Smooth muscle cell (in vitro differentiated cells): ENCODE data around the gene PGAM2. TPM values are rescaled to one million over a fixed set of nuclear protein-coding genes. Genes with fewer than 3 reads are reported as not detected.

ENCODE experiments used
- DNase-seq: peaks from one replicate; lab custom pipeline; 2025; ENCODE audit not compliant: unreplicated experiment; lab: John Stamatoyannopoulos, UW
- H2AFZ ChIP-seq: fragments of 200-600 bp; sonication (generic); 2 replicates; pipeline ENCODE4 v1.6.0; 2016; ENCODE audit warnings: antibody characterized with exemption, low read depth, mild to moderate bottlenecking
- H3F3A ChIP-seq: fragments of 200-600 bp; sonication (generic); 2 replicates; pipeline ENCODE4 v1.6.0; 2017; ENCODE audit warnings: antibody characterized with exemption, low read depth
- H3K27ac ChIP-seq: fragments of 200-600 bp; sonication (generic); 2 replicates; pipeline ENCODE4 v1.5.1; 2016; ENCODE audit warnings: low read depth, mild to moderate bottlenecking
- H3K27me3 ChIP-seq: fragments of 200-600 bp; sonication (generic); 2 replicates; pipeline ENCODE4 v1.6.1; 2016; ENCODE audit warnings: low read depth, mild to moderate bottlenecking
- H3K36me3 ChIP-seq: fragments of 200-600 bp; sonication (generic); 2 replicates; pipeline ENCODE4 v1.5.1; 2016; ENCODE audit warnings: low read depth
- H3K4me1 ChIP-seq: fragments of 200-600 bp; sonication (generic); 2 replicates; pipeline ENCODE4 v1.5.1; 2016; ENCODE audit warnings: low read depth
- H3K4me2 ChIP-seq: fragments of 200-600 bp; sonication (generic); 2 replicates; pipeline ENCODE4 v1.6.0; 2016; ENCODE audit warnings: mild to moderate bottlenecking
- H3K4me3 ChIP-seq: fragments of 200-600 bp; sonication (generic); 2 replicates; pipeline ENCODE4 v1.5.1; 2016; ENCODE audit warnings: mild to moderate bottlenecking
- H3K79me2 ChIP-seq: fragments of 200-600 bp; sonication (generic); 2 replicates; pipeline ENCODE4 v1.6.0; 2016; ENCODE audit warnings: low read depth, mild to moderate bottlenecking
- H3K9ac ChIP-seq: fragments of 200-600 bp; sonication (generic); 2 replicates; pipeline ENCODE4 v1.6.0; 2016; ENCODE audit warnings: low read depth
- H3K9me3 ChIP-seq: fragments of 200-600 bp; sonication (generic); replicated peaks from 2 replicates; pipeline ENCODE4 v1.5.1; 2016; ENCODE audit warnings: low read depth
- H4K20me1 ChIP-seq: fragments of 200-600 bp; sonication (generic); 2 replicates; pipeline ENCODE4 v1.6.0; 2016; ENCODE audit warnings: low read depth
- WGBS: methylation state at CpG from one replicate; pipeline ENCODE4 v1.1.7; 2016; ENCODE audit warnings: low lambda C conversion rate; 5-methylcytosine and 5-hydroxymethylcytosine counted together
- polyA plus RNA-seq: library from polyadenylated mRNA; unstranded; fragments of >200 nt; fragmentation: Nextera tagmentation; extraction: Ambion mirVana; gene quantifications from 2 replicates; pipeline ENCODE4 v1.2.1, GENCODE V29; 2016
- total RNA-seq: library from RNA; depleted of rRNA; stranded (reverse); fragments of >200 nt; gene quantifications from 2 replicates; pipeline ENCODE4 v1.2.3, GENCODE V29; 2014
- TF ChIP-seq, protein P1 (sequence below): fragments of 200-600 bp; sonication (generic); IDR thresholded peaks from 2 replicates; pipeline ENCODE4 v1.5.1; 2017; ENCODE audit warnings: borderline replicate concordance, mild to moderate bottlenecking, antibody characterized with exemption; ENCODE audit not compliant: insufficient read depth, poor library complexity, severe bottlenecking

The PGAM2 gene
- total and polyA plus RNA-seq, 2 experiments from 2014 or later: not detected

DNA sequence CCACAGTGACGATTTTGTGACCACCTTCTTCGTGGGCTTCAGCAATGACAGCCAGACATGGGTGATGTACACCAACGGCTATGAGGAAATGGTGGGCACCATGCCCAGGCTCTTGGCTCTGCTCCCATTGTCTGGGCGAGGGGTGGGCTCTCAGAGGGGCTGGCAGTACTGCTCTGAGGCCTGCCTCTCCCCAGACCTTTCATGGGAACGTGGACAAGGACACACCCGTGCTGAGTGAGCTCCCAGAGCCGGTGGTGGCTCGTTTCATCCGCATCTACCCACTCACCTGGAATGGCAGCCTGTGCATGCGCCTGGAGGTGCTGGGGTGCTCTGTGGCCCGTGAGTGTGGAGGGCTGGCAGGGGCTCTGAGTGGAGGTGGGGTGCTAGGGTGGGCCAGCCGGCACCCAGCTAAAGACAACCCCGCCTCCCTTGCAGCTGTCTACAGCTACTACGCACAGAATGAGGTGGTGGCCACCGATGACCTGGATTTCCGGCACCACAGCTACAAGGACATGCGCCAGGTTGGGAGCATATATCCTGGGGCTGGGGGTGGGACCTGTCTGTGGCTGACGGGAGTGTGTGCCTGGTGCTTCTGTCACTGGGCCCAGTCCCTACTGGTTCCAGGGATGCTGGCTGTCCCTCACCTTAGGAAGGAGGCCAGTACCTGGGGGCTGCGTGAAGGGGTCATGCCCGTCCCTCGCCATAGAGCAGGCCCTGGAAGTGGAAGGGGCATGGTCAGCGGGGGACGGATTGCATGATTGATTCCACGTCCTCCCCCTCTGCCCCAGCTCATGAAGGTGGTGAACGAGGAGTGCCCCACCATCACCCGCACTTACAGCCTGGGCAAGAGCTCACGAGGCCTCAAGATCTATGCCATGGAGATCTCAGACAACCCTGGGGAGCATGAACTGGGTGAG is 45.6 kb upstream of the PGAM2 start:
- H2AFZ ChIP-seq: no peak overlapping the region
- H4K20me1 ChIP-seq: peaks cover 12% of the 10 kb centered on the region
- TF ChIP-seq, protein P1, sequence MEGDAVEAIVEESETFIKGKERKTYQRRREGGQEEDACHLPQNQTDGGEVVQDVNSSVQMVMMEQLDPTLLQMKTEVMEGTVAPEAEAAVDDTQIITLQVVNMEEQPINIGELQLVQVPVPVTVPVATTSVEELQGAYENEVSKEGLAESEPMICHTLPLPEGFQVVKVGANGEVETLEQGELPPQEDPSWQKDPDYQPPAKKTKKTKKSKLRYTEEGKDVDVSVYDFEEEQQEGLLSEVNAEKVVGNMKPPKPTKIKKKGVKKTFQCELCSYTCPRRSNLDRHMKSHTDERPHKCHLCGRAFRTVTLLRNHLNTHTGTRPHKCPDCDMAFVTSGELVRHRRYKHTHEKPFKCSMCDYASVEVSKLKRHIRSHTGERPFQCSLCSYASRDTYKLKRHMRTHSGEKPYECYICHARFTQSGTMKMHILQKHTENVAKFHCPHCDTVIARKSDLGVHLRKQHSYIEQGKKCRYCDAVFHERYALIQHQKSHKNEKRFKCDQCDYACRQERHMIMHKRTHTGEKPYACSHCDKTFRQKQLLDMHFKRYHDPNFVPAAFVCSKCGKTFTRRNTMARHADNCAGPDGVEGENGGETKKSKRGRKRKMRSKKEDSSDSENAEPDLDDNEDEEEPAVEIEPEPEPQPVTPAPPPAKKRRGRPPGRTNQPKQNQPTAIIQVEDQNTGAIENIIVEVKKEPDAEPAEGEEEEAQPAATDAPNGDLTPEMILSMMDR: no peak
- H3K79me2 ChIP-seq: peaks cover 8% of the 10 kb centered on the region
- H3K4me1 ChIP-seq: no peaks in the 10 kb centered on the region
- WGBS: 93% methylated on average over 27 of the region's 27 CpGs
- DNase-seq: no peak
- H3K27ac ChIP-seq: no peak overlapping the region
- no peaks in the 10 kb centered on the region for H3K36me3 ChIP-seq
- no peaks in the 10 kb centered on the region for H3K27me3 ChIP-seq
- no peak overlapping the region for H3K4me2 ChIP-seq
- no peak overlapping the region for H3K9ac ChIP-seq
- H3K4me3 ChIP-seq: no peak overlapping the region
- H3F3A ChIP-seq: no peaks in the 10 kb centered on the region
- no peaks in the 10 kb centered on the region for H3K9me3 ChIP-seq

DNA sequence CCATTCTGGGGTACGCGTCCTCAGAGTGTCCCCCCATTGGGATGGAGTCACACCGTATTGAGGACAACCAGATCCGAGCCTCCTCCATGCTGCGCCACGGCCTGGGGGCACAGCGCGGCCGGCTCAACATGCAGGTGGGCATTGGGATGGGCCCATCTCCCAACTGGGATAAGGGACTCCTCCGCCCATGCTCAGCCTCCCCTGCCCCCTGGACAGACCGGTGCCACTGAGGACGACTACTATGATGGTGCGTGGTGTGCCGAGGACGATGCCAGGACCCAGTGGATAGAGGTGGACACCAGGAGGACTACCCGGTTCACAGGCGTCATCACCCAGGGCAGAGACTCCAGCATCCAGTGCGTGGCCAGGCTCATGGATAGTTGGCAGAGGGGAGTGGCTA is 44.6 kb upstream of the PGAM2 start:
- Histone ChIP-seq H3K4me3 (no peak overlapping the region), H2AFZ (no peak overlapping the region), H3K27ac (no peak overlapping the region), H3K36me3 (no peaks in the 10 kb centered on the region), H3K4me1 (no peaks in the 10 kb centered on the region), H3K9ac (no peak overlapping the region), H4K20me1 (peaks cover 18% of the 10 kb centered on the region), H3K9me3 (no peaks in the 10 kb centered on the region), H3K79me2 (peaks cover 18% of the 10 kb centered on the region), H3K4me2 (no peak overlapping the region), H3F3A (no peaks in the 10 kb centered on the region), H3K27me3 (no peaks in the 10 kb centered on the region)
- TF ChIP-seq, protein P1: no peak
- 96% methylated on average over 18 of the region's 18 CpGs for WGBS
- DNase-seq: no peak

DNA sequence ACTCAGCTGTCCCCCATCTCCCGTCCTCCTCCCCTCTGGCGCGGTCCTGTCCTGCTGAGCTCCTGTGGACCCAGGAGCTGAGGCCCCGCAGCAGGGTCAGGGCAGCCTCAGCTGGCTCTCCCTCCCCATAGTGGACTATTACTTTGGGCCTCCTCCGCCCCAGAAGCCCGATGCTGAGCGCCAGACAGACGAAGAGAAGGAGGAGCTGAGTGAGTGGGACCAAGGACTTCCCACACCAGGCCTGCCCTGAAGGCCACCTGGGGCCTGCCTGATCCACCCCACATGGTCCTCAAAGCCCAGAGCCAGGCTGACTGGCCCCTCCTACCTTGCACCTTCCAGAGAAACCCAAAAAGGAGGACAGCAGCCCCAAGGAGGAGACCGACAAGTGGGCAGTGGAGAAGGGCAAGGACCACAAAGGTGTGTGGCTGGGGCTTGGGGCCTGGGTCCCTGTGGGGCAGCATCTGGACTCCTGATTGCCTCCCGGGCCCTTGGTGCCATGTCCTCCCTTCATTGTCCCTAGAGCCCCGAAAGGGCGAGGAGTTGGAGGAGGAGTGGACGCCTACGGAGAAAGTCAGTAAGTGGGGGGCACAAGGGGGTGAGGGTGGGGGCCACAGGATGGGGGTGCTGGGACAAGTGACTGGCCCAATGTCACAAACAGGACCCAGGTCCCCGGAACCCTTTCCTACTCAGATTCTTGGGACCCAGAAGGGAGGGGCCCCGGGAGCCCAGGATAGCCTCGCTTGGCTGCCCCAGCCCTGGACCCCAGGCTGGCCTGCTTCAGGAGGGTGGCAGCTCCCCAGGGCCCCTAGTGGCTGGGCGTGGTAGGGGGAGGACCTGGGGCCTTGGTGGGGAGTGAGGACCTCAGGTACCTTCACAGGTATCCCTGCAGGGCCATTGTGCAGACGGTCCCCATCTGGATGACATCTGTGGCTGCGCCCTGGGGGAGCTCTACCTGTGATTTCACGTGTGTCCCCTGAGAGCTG is 43.7 kb upstream of the PGAM2 start:
- H3K79me2 ChIP-seq: peaks cover 23% of the 10 kb centered on the region
- H3K36me3 ChIP-seq: no peaks in the 10 kb centered on the region
- H3K9me3 ChIP-seq: no peaks in the 10 kb centered on the region
- H3K27ac ChIP-seq: no peak overlapping the region
- H4K20me1 ChIP-seq: peaks cover 18% of the 10 kb centered on the region
- 91% methylated on average over 21 of the region's 21 CpGs for WGBS
- TF ChIP-seq, protein P1: no peak
- no peak overlapping the region for H3K4me3 ChIP-seq
- no peak for DNase-seq
- H3K4me2 ChIP-seq: no peak overlapping the region
- H3K4me1 ChIP-seq: no peaks in the 10 kb centered on the region
- no peak overlapping the region for H2AFZ ChIP-seq
- H3F3A ChIP-seq: no peaks in the 10 kb centered on the region
- H3K9ac ChIP-seq: no peak overlapping the region
- no peaks in the 10 kb centered on the region for H3K27me3 ChIP-seq
